Hematopoietic multipotent progenitor cell treated with erythropoietin and hydrocortisone succinate and interleukin-3 and kit ligand, for 8 days (in vitro differentiated cells): ENCODE measurements around the gene NRXN3.
"Not testable (repeated sequence)": the region's sequence is repeated elsewhere in the genome, so short reads cannot be mapped to it uniquely, and the experiment has no call there.

Experiments
- DNase-seq: peaks from one replicate; pipeline ENCODE4 v3.0.0-alpha.2; 2015

Gene NRXN3

GRCh38 chr14:78501909-78502308 is 331.7 kb downstream of the NRXN3 start:
- no peak for DNase-seq

- no peak for DNase-seq
Measured at GRCh38 chr14:78508023-78508422, 337.9 kb downstream of the NRXN3 start.

GRCh38 chr14:78509516-78509915 is 339.3 kb downstream of the NRXN3 start:
- DNase-seq = no peak

- no peak for DNase-seq
Measured at GRCh38 chr14:78512021-78512420, 341.8 kb downstream of the NRXN3 start.

- DNase-seq = peak; percentile 48
Measured at GRCh38 chr14:78519863-78520262, 349.7 kb downstream of the NRXN3 start.

- no peak for DNase-seq
Measured at GRCh38 chr14:78524196-78524595, 354.0 kb downstream of the NRXN3 start.

GRCh38 chr14:78524766-78525165 is 354.6 kb downstream of the NRXN3 start:
- no peak for DNase-seq

GRCh38 chr14:78530078-78530477 is 359.9 kb downstream of the NRXN3 start:
- DNase-seq = peak; percentile 51

- DNase-seq = no peak
Measured at GRCh38 chr14:78534141-78534540, 364.0 kb downstream of the NRXN3 start.

- DNase-seq = no peak
Measured at GRCh38 chr14:78535041-78535440, 364.9 kb downstream of the NRXN3 start.

GRCh38 chr14:78541788-78542187 is 371.6 kb downstream of the NRXN3 start:
- not testable (repeated sequence) for DNase-seq

- DNase-seq = no peak
Measured at GRCh38 chr14:78543433-78543832, 373.3 kb downstream of the NRXN3 start.

- DNase-seq = no peak
Measured at GRCh38 chr14:78561074-78561473, 390.9 kb downstream of the NRXN3 start.

- DNase-seq = peak; percentile 72
Measured at GRCh38 chr14:78566026-78566858, 396.1 kb downstream of the NRXN3 start.

- no peak for DNase-seq
Measured at GRCh38 chr14:78566859-78567172, 396.6 kb downstream of the NRXN3 start.

- no peak for DNase-seq
Measured at GRCh38 chr14:78567343-78567742, 397.2 kb downstream of the NRXN3 start.

GRCh38 chr14:78573736-78574135 is 403.6 kb downstream of the NRXN3 start:
- DNase-seq = not testable (repeated sequence)

- DNase-seq = no peak
Measured at GRCh38 chr14:78576437-78577166, 406.4 kb downstream of the NRXN3 start.

- DNase-seq = no peak
Measured at GRCh38 chr14:78581229-78581628, 411.1 kb downstream of the NRXN3 start.

- no peak for DNase-seq
Measured at GRCh38 chr14:78586681-78587080, 416.5 kb downstream of the NRXN3 start.

GRCh38 chr14:78588906-78589305 is 418.7 kb downstream of the NRXN3 start:
- DNase-seq = no peak

- no peak for DNase-seq
Measured at GRCh38 chr14:78592616-78593219, 422.5 kb downstream of the NRXN3 start.

GRCh38 chr14:78593949-78594348 is 423.8 kb downstream of the NRXN3 start:
- DNase-seq = no peak

GRCh38 chr14:78595797-78596196 is 425.6 kb downstream of the NRXN3 start:
- DNase-seq = peak; percentile 12
